HCT116 (cell line): ENCODE results near the gene MOB3B. TPM values are rescaled to one million over a fixed set of nuclear protein-coding genes. Genes with fewer than 3 reads are reported as not detected.

Experiments used
- ATAC-seq: fragments of 200-7000 bp; cut with Tn5 transposase; 2 replicates; pipeline ENCODE4 v1.9.1; 2020; ENCODE audit warnings: mild to moderate bottlenecking, moderate library complexity
- BruUV-seq: library from RNA; stranded (reverse); fragments of 400-500 nt; replicated peaks from 2 replicates; lab custom pipeline; 2021; lab: Mats Ljungman, UMichigan
- CTCF ChIA-PET: fragments of 300-600 bp; sonication (Branson Sonifier 250); formaldehyde crosslinking; loops from one replicate; lab custom pipeline; 2021; ENCODE audit warnings: antibody characterized with exemption; lab: Charles Lee
- POLR2A ChIA-PET: fragments of 300-600, 350-600 bp; sonication (Branson Sonifier 250); formaldehyde crosslinking; loops from one replicate; lab custom pipeline; 2021; ENCODE audit warnings: antibody characterized with exemption; lab: Charles Lee
- RAD21 ChIA-PET, 2 experiments: fragments of 300-600 bp; sonication (Branson Sonifier 250); formaldehyde crosslinking; loops; one replicate each; lab custom pipeline; 2023; ENCODE audit warnings: low total read pairs in 2 of 2; ENCODE audit not compliant: uncharacterized antibody in 2 of 2, unreplicated experiment in 2 of 2, low non-redundant PET in 1 of 2; lab: Charles Lee
- DNase-seq: peaks from one replicate; pipeline ENCODE4 v3.0.0-alpha.2; 2010; ENCODE audit warnings: low read depth, low spot score
- H2AFZ ChIP-seq: fragments of 200-600 bp; shearing (Covaris generic), sonication (generic); 2 replicates; pipeline ENCODE4 v1.6.1; 2017; ENCODE audit warnings: low read depth, mixed run types, mixed read lengths, antibody characterized with exemption, low read length; ENCODE audit not compliant: poor library complexity, severe bottlenecking
- H3K27ac ChIP-seq: 2 replicates; pipeline ENCODE4 v1.5.1; 2012; ENCODE audit warnings: low read depth, low read length
- H3K27me3 ChIP-seq: fragments of 200-600 bp; sonication (generic); 2 replicates; pipeline ENCODE4 v1.6.1; 2016; ENCODE audit warnings: mixed run types, low read length, mixed read lengths; ENCODE audit not compliant: insufficient read depth
- H3K36me3 ChIP-seq, 2 experiments: fragments of 200-500 bp in 1 of 2; fragments of 200-600 bp in 1 of 2; sonication (Bioruptor generic) in 1 of 2; sonication (generic) in 1 of 2; 2 replicates each; pipeline versions ENCODE4 v1.5.1 to v1.6.1; 2014 to 2016; ENCODE audit warnings: low read length in 2 of 2, inconsistent platforms in 1 of 2, mixed read lengths in 1 of 2, mixed run types in 1 of 2; ENCODE audit not compliant: insufficient read depth in 2 of 2, control insufficient read depth in 1 of 2
- H3K4me1 ChIP-seq, 2 experiments: fragments of 200-600 bp in 1 of 2; sonication (generic) in 1 of 2; 2 replicates each; pipeline versions ENCODE4 v1.5.1 to v1.6.1; 2012 to 2017; ENCODE audit warnings: low read length in 2 of 2, inconsistent platforms in 1 of 2, mild to moderate bottlenecking in 1 of 2, mixed read lengths in 1 of 2, mixed run types in 1 of 2, moderate library complexity in 1 of 2; ENCODE audit not compliant: insufficient read depth in 2 of 2, control insufficient read depth in 1 of 2
- H3K4me2 ChIP-seq: fragments of 200-600 bp; sonication (generic); 2 replicates; pipeline ENCODE4 v1.6.1; 2017; ENCODE audit warnings: mixed run types, low read length, mixed read lengths
- H3K4me3 ChIP-seq, 2 experiments: fragments of 200-600 bp in 1 of 2; sonication (generic) in 1 of 2; replicated peaks in 1 of 2; 2 replicates each; pipeline ENCODE4 v1.5.1; 2011 to 2016; ENCODE audit warnings: low read length in 2 of 2, control low read depth in 1 of 2, low read depth in 1 of 2, mild to moderate bottlenecking in 1 of 2, mixed read lengths in 1 of 2, mixed run types in 1 of 2
- H3K79me2 ChIP-seq: fragments of 200-600 bp; sonication (generic); 2 replicates; pipeline ENCODE4 v1.6.1; 2017; ENCODE audit warnings: mild to moderate bottlenecking, mixed run types, low read length, moderate library complexity, mixed read lengths; ENCODE audit not compliant: insufficient read depth
- H3K9ac ChIP-seq: fragments of 200-600 bp; sonication (generic); 2 replicates; pipeline ENCODE4 v1.6.1; 2016; ENCODE audit warnings: low read length, mixed read lengths
- H3K9me2 ChIP-seq: fragments of 200-600 bp; sonication (generic), shearing (Covaris generic); 2 replicates; pipeline ENCODE4 v1.6.1; 2017; ENCODE audit warnings: mixed run types, mild to moderate bottlenecking, moderate library complexity; ENCODE audit not compliant: insufficient read depth
- H3K9me3 ChIP-seq, 2 experiments: fragments of 200-500 bp in 1 of 2; fragments of 200-600 bp in 1 of 2; sonication (Bioruptor generic) in 1 of 2; sonication (generic) in 1 of 2; 2 replicates each; pipeline ENCODE4 v1.6.1; 2014 to 2017; ENCODE audit warnings: low read length in 2 of 2, mixed read lengths in 2 of 2, inconsistent platforms in 1 of 2, low read depth in 1 of 2, mild to moderate bottlenecking in 1 of 2, mixed run types in 1 of 2, moderate library complexity in 1 of 2; ENCODE audit not compliant: control insufficient read depth in 1 of 2, insufficient read depth in 1 of 2
- H4K20me1 ChIP-seq: fragments of 200-600 bp; sonication (generic), shearing (Covaris generic); 2 replicates; pipeline ENCODE4 v1.6.1; 2017; ENCODE audit warnings: mixed run types, mild to moderate bottlenecking, moderate library complexity; ENCODE audit not compliant: insufficient read depth
- CBX3 ChIP-seq: IDR thresholded peaks from 2 replicates; pipeline ENCODE4 v1.6.1; 2012; ENCODE audit warnings: low read depth
- CEBPB ChIP-seq: IDR thresholded peaks from 2 replicates; pipeline ENCODE4 v1.6.1; 2012; ENCODE audit warnings: low read depth
- EGR1 ChIP-seq: IDR thresholded peaks from 2 replicates; pipeline ENCODE4 v1.6.1; 2012; ENCODE audit warnings: low read depth
- EZH2 ChIP-seq: fragments of 200-600 bp; sonication (generic); IDR thresholded peaks from 2 replicates; pipeline ENCODE4 v1.6.1; 2017; ENCODE audit warnings: antibody characterized with exemption, mixed run types
- FOSL1 ChIP-seq: IDR thresholded peaks from 2 replicates; pipeline ENCODE4 v1.6.1; 2012; ENCODE audit warnings: low read depth
- POLR2A ChIP-seq: IDR thresholded peaks from 2 replicates; pipeline ENCODE4 v1.7.0; 2011; ENCODE audit warnings: borderline replicate concordance; ENCODE audit not compliant: insufficient read depth, insufficient read length; ENCODE audit errors: extremely low read depth
- RAD21 ChIP-seq: IDR thresholded peaks from 2 replicates; pipeline ENCODE4 v1.6.1; 2012; ENCODE audit warnings: low read depth, mild to moderate bottlenecking
- SRF ChIP-seq: IDR thresholded peaks from 2 replicates; pipeline ENCODE4 v1.6.1; 2012; ENCODE audit warnings: low read depth
- YY1 ChIP-seq: IDR thresholded peaks from 2 replicates; pipeline ENCODE4 v1.6.1; 2011; ENCODE audit warnings: low read length, low read depth, moderate library complexity, mild to moderate bottlenecking; ENCODE audit not compliant: insufficient replicate concordance; ENCODE audit errors: extremely low read depth
- intact Hi-C: fragments of 100-400 bp; cut with micrococcal nuclease; formaldehyde crosslinking; loops from 2 replicates; pipeline ENCODE4 v1.10.0; 2022
- total RNA-seq: library from RNA; stranded (reverse); gene quantifications from one replicate; pipeline ENCODE4 v1.2.1, GENCODE V29; 2021; ENCODE audit not compliant: unreplicated experiment
- TF ChIP-seq, protein P1 (sequence below): IDR thresholded peaks from 2 replicates; pipeline ENCODE4 v1.6.1; 2012; ENCODE audit warnings: low read depth
- TF ChIP-seq, protein P2 (sequence below): IDR thresholded peaks from 2 replicates; pipeline ENCODE4 v1.6.1; 2012

MOB3B gene
- total RNA-seq, 1 experiment from 2014 or later, result 1.2 TPM

DNA sequence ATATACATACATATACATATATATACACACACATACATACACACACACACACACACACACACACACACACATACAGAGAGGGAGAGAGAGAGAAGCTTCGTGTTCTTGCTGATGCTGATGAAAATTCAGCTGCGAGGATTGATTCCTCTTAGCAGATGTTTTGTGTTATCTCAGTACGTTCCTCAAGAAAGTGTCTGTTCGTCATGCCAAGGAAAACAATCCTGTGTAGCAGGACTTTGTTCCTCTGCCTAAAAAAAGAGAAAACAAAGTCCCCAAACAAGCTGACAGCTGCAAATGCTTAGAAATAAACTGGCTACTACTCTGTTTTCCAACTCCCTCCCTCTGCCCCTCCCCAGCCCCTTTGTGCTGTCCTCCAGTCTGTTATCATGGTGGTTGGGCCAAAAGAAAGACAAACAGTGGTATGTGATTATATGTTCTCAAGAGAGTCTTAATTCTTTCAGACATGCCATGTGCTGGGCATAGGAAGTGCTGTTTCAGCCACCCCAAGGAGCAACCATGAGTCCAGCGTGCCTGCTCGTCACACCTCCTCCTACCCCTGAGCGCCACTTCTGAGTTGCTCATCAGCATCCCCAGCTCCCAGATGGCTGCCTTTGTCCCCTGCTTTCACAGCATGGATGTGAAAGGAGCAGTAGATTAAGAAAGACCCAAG lies 161.2 kb downstream of the MOB3B start:
- ChIA-PET RAD21 (no interaction called here), CTCF (interaction anchor here (1.5 kb wide), 1 partner anchor 36 kb away, joined by 3 read pairs; no protein-coding TSS in a partner anchor), POLR2A (no interaction called here)
- Histone ChIP-seq H4K20me1 (no peaks in the 10 kb centered on the region), H2AFZ (no peak overlapping the region), H3K4me1 (peaks cover 13 to 14% of the 10 kb centered on the region in 2 experiments), H3K9ac (no peak overlapping the region), H3K79me2 (no peaks in the 10 kb centered on the region), H3K4me3 (no peak overlapping the region), H3K9me2 (no peaks in the 10 kb centered on the region), H3K27me3 (peaks cover 4% of the 10 kb centered on the region; the same call in 1 of the 2 replicates), H3K27ac (no peak overlapping the region), H3K4me2 (no peak overlapping the region), H3K36me3 (no peaks in the 10 kb centered on the region), H3K9me3 (no peaks in the 10 kb centered on the region)
- ATAC-seq (no peak), DNase-seq (no peak)
- TF ChIP-seq YY1 (no peak), EZH2 (no peak), POLR2A (no peak), SRF (no peak), RAD21 (no peak), CEBPB (no peak), CBX3 (no peak), EGR1 (no peak), FOSL1 (no peak)
- TF ChIP-seq, protein P1, sequence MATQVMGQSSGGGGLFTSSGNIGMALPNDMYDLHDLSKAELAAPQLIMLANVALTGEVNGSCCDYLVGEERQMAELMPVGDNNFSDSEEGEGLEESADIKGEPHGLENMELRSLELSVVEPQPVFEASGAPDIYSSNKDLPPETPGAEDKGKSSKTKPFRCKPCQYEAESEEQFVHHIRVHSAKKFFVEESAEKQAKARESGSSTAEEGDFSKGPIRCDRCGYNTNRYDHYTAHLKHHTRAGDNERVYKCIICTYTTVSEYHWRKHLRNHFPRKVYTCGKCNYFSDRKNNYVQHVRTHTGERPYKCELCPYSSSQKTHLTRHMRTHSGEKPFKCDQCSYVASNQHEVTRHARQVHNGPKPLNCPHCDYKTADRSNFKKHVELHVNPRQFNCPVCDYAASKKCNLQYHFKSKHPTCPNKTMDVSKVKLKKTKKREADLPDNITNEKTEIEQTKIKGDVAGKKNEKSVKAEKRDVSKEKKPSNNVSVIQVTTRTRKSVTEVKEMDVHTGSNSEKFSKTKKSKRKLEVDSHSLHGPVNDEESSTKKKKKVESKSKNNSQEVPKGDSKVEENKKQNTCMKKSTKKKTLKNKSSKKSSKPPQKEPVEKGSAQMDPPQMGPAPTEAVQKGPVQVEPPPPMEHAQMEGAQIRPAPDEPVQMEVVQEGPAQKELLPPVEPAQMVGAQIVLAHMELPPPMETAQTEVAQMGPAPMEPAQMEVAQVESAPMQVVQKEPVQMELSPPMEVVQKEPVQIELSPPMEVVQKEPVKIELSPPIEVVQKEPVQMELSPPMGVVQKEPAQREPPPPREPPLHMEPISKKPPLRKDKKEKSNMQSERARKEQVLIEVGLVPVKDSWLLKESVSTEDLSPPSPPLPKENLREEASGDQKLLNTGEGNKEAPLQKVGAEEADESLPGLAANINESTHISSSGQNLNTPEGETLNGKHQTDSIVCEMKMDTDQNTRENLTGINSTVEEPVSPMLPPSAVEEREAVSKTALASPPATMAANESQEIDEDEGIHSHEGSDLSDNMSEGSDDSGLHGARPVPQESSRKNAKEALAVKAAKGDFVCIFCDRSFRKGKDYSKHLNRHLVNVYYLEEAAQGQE, result no peak
- TF ChIP-seq, protein P2, sequence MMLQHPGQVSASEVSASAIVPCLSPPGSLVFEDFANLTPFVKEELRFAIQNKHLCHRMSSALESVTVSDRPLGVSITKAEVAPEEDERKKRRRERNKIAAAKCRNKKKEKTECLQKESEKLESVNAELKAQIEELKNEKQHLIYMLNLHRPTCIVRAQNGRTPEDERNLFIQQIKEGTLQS, result no peak
- intact Hi-C loops, result no loop called here
- no TSS peak for BruUV-seq
